ENCODE data around the gene AK6. TPM values are rescaled to one million over a fixed set of nuclear protein-coding genes. Genes with fewer than 3 reads are reported as not detected.
A peak's percentile ranks its signal among the peaks of the same experiment; 100 is the strongest.

Gene AK6
- total RNA-seq, 1 experiment from 2014 or later, result 75.1 TPM

DNA sequence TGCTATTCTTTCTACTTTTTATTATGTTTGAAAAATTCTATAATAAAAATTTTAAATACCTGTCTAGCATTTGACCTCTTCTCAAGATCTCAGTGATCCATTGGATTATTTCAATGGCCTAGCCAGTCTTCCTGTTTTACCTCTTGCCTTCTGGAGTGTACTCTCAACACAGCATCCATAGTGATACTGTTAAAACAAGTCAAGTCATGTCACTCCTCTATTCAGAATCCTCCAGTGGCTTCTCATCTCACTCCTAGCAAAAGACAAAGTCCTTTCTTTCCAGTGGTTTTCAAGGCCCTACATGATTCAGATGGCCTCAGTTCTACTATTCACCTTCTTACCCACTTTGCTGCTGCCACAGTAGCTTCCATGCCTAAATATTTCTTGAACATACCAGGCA, 47.4 kb upstream of the AK6 start:
- no TSS peak for BruUV-seq (replicated peaks)
- no peak for DNase-seq
- Histone ChIP-seq H3K4me3 (ENCODE audit: low read depth, low read length) (peak overlapping the region; percentile 81; the same call in 1 of the 2 replicates), H3K9me3 (0 out of 2 replicates have a peak, but pooled peaks cover 3% of the 10 kb centered on the region), H3K27me3 (replicated peaks; ENCODE audit: control insufficient read depth, insufficient read depth, low read length) (no peaks in the 10 kb centered on the region), H3K36me3 (ENCODE audit: control insufficient read depth, insufficient read depth, low read length) (peaks cover 3% of the 10 kb centered on the region; the same call in 1 of the 2 replicates), H3K4me1 (peaks cover 9% of the 10 kb centered on the region)
- Mint-ChIP-seq H3K4me1 (ENCODE audit: low read depth, unreplicated experiment) (peaks cover 29% of the 10 kb centered on the region), H3K9me3 (ENCODE audit: unreplicated experiment) (no peaks in the 10 kb centered on the region), H3K4me3 (ENCODE audit: unreplicated experiment) (peak overlapping the region; percentile 92), H3K27ac (ENCODE audit: unreplicated experiment) (peak overlapping the region; percentile 93), H3K36me3 (ENCODE audit: insufficient read depth, unreplicated experiment) (peaks cover 50% of the 10 kb centered on the region), H3K27me3 (ENCODE audit: insufficient read depth, unreplicated experiment) (no peaks in the 10 kb centered on the region)
- no peak for TF ChIP-seq CTCF (IDR thresholded peaks at IDR 0.05; ENCODE audit: insufficient read depth in 1 of 2, low read depth in 1 of 2, low read length in 1 of 2, severe bottlenecking in 1 of 2, unreplicated experiment in 1 of 2)
- intact Hi-C loops (cut with micrococcal nuclease; ENCODE audit: unreplicated experiment), result loop anchor here (2.0 to 5.0 kb wide), 2 partner anchors 16 to 49 kb away; partner anchors contain the start of genes AK6, RAD17 and TAF9
- CTCF ChIA-PET, result no interaction called here
- POLR2A ChIA-PET, result interaction anchor here (1.1 kb wide), 1 partner anchor 36 kb away, joined by 4 read pairs; no protein-coding TSS in a partner anchor

DNA sequence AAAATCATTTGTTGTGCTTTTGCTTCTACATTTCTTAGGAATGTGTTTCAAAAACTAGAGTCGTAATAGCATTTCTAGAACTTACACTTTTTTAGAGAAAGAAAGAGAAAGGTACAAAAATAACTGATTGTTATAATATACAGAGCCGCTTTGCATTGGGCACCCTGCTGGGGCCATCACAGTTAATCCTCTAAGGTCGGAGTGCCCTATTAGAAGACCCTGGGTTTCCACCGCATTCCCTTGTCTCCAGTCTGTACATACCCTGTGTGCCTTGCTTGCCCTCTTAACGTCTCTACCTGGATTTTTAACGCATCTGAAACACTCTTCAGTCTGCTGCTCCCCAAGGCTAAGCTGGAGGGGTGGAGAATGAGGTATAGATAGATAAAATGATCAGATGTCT, 46.9 kb upstream of the AK6 start:
- Histone ChIP-seq H3K9me3 (0 out of 2 replicates have a peak, but pooled peaks cover under 1% of the 10 kb centered on the region), H3K4me3 (ENCODE audit: low read depth, low read length) (peak overlapping the region; percentile 81), H3K4me1 (peaks cover 9% of the 10 kb centered on the region), H3K36me3 (ENCODE audit: control insufficient read depth, insufficient read depth, low read length) (peaks cover 3% of the 10 kb centered on the region; the same call in 1 of the 2 replicates), H3K27me3 (replicated peaks; ENCODE audit: control insufficient read depth, insufficient read depth, low read length) (no peaks in the 10 kb centered on the region)
- Mint-ChIP-seq H3K27me3 (ENCODE audit: insufficient read depth, unreplicated experiment) (no peaks in the 10 kb centered on the region), H3K36me3 (ENCODE audit: insufficient read depth, unreplicated experiment) (peaks cover 52% of the 10 kb centered on the region), H3K4me1 (ENCODE audit: low read depth, unreplicated experiment) (peaks cover 29% of the 10 kb centered on the region), H3K27ac (ENCODE audit: unreplicated experiment) (peak overlapping the region; percentile 93), H3K4me3 (ENCODE audit: unreplicated experiment) (peak overlapping the region; percentile 92), H3K9me3 (ENCODE audit: unreplicated experiment) (no peaks in the 10 kb centered on the region)
- no peak for DNase-seq
- BruUV-seq (replicated peaks), result TSS peak; percentile 58
- TF ChIP-seq CTCF (IDR thresholded peaks at IDR 0.05; ENCODE audit: insufficient read depth in 1 of 2, low read depth in 1 of 2, low read length in 1 of 2, severe bottlenecking in 1 of 2, unreplicated experiment in 1 of 2), result no peak
- ChIA-PET POLR2A (interaction anchor here (1.1 kb wide), 1 partner anchor 36 kb away, joined by 4 read pairs; no protein-coding TSS in a partner anchor), CTCF (no interaction called here)
- intact Hi-C loops (cut with micrococcal nuclease; ENCODE audit: unreplicated experiment), result loop anchor here (2.0 to 5.0 kb wide), 2 partner anchors 17 to 49 kb away; partner anchors contain the start of genes AK6, RAD17 and TAF9

GRCh38 chr5:69415584-69415958, 46.3 kb upstream of the AK6 start:
- Mint-ChIP-seq H3K27me3 (ENCODE audit: insufficient read depth, unreplicated experiment) (no peaks in the 10 kb centered on the region), H3K9me3 (ENCODE audit: unreplicated experiment) (no peaks in the 10 kb centered on the region), H3K4me1 (ENCODE audit: low read depth, unreplicated experiment) (peaks cover 25% of the 10 kb centered on the region), H3K27ac (ENCODE audit: unreplicated experiment) (peak overlapping the region; percentile 93), H3K36me3 (ENCODE audit: insufficient read depth, unreplicated experiment) (peaks cover 49% of the 10 kb centered on the region), H3K4me3 (ENCODE audit: unreplicated experiment) (peak overlapping the region; percentile 92)
- Histone ChIP-seq H3K27me3 (replicated peaks; ENCODE audit: control insufficient read depth, insufficient read depth, low read length) (no peaks in the 10 kb centered on the region), H3K36me3 (ENCODE audit: control insufficient read depth, insufficient read depth, low read length) (peaks cover 3% of the 10 kb centered on the region; the same call in 1 of the 2 replicates), H3K9me3 (no peaks in the 10 kb centered on the region), H3K4me3 (ENCODE audit: low read depth, low read length) (peak overlapping the region; percentile 81), H3K4me1 (peaks cover 9% of the 10 kb centered on the region)
- no TSS peak for BruUV-seq (replicated peaks)
- peak; percentile 59 to 62 for DNase-seq
- intact Hi-C loops (cut with micrococcal nuclease; ENCODE audit: unreplicated experiment), result loop anchor here (1.0 to 5.0 kb wide), 3 partner anchors 37 to 77 kb away; partner anchors contain the start of genes AK6, OCLN, RAD17 and TAF9
- no peak for TF ChIP-seq CTCF (IDR thresholded peaks at IDR 0.05; ENCODE audit: insufficient read depth in 1 of 2, low read depth in 1 of 2, low read length in 1 of 2, severe bottlenecking in 1 of 2, unreplicated experiment in 1 of 2)
- ChIA-PET POLR2A (no interaction called here), CTCF (no interaction called here)
